Non-pigmented ciliary epithelial cell (primary cell): ENCODE results near the gene BMAL1.
A peak's percentile ranks its signal among the peaks of the same experiment; 100 is the strongest.

Source experiments
- DNase-seq: peaks from one replicate; pipeline ENCODE4 v3.0.0-alpha.2; 2010; ENCODE audit warnings: low read depth

BMAL1 gene

DNA sequence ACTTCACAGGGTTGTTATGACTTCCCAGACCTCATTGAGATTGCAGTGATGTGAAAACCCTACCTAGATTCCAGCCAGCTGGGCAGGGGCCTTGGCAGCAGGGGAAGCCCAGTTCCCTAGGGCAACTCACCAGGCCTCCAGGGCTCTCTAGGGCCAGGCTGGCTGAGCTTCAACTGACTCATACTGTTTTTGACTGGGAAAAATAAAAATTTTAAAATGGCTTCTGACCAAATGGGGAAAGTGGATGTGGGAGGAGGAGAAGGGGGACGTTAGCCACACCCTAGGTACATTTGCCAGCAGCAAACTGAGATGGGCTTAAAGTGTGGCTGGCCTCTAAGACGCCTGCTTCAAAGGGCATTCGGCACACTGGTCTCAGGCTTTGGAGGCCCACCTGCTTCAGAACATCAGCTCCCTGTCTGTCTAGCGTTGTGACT is 39.0 kb downstream of the BMAL1 start:
- DNase-seq = no peak

DNA sequence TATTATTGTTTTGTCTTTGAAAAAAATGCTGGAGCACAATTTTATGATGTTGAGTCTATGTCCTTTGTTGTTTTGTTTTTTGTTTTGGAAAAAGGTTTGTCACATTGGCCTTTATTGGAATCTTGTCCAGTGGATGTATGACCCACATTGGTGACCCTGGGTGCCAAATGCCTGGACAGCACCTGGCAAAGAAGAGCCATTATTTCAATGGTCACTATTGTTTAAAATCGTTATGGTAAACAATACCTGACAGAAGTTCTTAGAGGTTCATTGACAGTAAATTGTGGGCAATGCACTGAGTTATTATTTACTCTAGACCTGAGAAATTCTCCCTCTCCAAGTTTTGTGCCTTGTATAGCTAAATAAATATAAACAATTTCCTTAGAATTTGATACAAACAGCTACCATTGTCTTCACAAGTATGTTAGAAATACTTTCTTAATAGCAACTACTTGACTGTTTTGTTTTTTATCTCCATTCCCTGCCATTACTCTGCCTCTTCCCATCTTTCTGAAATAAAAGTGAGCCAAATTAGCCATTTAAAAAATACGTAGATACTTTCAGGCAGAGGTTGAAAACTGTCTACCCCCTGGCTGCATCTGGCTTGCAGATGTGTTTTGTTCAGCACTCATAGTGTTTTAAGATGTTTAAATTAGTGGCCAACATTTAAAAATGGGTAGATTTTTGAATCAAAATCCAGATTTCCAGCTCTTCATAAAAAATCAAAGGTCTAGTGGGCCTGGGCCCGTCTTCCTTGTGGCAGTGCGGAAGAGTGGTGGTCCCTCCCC is 39.9 kb downstream of the BMAL1 start:
- DNase-seq = no peak

DNA sequence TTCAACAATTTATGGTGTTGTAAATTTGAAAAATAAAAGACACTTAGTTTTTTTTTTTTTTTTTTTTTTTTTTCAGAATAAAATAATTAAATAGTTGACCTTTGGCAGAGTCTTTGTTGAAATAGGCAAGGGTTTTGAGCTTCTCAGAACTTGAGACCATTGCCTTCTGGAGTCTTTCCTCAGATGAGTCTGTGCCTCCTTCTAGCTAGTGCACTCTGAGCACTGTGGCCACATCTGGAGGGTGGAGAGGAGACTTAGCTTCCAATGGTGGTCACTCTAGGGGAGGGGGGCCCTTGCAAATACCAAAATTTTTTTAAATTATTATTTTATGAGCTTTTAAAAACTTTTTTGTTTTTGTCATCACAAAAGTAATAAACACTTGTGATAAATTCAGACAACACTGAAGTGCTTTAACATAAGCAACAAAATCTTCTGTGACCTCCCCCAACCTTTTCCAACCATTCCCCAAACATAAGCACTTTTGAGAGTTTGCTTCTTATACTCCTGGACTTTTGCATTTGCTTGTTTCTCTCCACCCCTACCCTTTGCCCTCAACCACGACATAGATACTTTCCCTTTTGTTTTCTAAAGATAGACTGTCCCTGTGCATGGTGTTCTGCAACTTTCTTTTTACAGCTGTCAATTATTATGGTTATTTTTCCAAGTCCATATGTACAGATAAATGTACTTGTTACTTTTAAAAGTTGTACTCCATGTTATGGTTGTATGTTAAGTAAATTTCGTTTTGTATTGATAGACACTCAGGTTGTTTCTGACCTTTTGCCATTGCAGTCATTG is 41.1 kb downstream of the BMAL1 start:
- no peak for DNase-seq

DNA sequence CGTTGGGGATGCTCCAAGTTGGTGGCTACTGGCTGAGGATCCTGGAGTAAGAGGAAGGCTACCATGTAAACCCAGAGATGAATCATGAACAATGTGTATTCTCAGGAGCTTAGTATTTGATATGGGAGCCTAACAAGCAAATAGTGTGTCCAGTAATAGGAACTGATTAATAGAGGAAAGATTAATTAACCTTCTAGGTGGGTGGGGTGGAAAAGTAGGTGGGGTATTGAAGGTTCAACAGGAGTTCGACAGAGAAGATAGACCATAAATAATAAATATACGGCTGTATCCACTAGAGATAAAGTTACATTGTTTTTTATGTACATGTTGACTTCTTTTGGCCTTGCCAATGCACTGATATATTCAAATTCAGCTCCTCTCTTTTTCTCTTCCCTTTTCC is 43.1 kb downstream of the BMAL1 start:
- no peak for DNase-seq

DNA sequence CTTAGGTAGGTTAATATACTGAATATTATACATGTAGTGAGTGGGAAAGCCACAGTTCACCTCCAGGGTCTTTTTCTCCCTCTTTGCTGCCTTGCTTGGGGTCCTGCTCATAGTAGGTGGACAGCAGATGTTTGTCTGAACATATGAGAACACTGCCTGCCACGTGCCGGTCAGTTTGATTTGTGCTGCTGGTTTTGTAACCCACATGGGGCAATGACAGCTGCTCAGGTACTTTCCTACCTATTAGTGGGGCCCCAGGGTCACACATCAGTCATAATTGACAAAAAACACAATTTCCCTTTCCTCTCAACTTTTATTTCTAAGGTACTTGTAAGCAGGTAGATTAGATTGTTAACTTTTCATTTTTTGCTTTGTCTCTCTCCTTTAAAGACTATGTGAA is 43.8 kb downstream of the BMAL1 start:
- DNase-seq = no peak

DNA sequence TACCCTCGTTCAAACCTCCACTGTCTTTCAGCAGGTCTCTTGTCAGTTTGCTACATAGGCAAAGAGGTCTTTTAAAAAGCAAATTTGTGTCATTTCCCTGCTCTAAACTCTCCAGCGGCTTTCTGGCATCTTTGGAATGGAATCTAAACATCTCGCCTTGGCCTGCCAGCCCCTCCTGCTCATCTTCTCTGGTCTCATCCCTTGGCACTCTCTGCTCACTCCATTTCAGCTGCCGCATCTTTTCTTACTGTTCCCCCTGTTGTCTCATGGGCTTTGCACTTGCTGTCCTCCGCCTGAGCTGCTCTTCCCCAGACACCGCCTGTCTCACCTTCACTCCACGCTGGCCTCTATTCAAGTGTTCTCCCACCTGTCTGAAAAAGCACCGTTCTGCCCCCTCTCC is 46.6 kb downstream of the BMAL1 start:
- no peak for DNase-seq

DNA sequence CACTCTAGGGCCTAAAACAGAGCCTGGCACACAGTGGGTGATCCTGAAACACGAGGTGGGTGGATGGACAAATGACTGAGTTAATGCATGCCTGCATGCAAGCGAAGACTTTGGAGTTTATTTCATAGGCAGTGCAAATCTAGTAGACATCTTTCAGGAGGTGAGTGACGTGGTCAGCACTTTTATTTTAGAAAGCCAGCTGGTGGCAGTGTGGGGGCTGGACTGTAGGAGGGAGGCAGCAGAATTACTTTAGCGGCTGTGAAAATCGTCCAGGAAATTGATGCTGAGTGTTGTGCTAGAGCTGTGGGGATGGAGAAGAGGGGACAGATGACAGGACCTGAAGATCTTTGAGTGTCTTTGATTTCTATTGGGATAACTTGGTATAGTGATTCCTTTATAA is 47.1 kb downstream of the BMAL1 start:
- no peak for DNase-seq

DNA sequence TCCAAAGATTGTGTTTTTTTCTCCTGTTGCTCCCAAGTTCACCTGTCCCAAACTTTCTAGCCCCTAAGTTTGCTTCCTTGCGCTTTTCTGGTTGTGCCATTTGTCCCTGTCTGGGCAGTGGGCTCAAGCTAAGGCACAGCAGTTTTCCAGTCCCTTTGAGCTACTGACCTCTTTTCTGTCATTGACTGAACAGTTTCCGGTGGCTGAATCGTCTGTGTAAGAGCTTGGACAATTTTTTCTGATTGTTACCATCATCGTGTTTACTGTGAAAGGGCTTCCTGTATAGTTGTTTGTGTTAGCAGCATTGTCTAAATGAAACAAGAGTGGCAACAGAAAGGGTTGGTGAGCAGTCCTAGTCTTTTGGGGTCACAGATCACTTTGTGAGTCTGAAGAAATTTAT is 49.8 kb downstream of the BMAL1 start:
- no peak for DNase-seq

DNA sequence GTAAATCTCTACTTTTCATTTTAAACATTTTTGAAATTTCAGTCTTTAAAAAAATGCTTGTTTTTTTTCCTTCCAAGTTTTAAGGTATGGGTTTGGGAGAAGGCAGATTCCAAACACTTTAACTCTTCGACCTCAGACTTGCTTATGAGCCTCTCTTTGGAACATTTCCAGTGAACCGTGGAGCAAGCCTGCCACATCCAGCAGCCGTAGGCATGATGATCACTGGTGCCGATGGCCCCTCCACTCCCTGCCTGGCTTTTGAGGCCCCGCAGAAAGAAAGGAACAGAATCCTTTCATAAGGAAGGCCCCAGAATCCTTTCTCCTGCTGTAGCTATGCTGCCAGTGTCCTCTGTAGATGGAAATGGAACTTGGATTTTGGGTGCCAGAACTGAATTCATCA is 50.7 kb downstream of the BMAL1 start:
- DNase-seq = no peak

DNA sequence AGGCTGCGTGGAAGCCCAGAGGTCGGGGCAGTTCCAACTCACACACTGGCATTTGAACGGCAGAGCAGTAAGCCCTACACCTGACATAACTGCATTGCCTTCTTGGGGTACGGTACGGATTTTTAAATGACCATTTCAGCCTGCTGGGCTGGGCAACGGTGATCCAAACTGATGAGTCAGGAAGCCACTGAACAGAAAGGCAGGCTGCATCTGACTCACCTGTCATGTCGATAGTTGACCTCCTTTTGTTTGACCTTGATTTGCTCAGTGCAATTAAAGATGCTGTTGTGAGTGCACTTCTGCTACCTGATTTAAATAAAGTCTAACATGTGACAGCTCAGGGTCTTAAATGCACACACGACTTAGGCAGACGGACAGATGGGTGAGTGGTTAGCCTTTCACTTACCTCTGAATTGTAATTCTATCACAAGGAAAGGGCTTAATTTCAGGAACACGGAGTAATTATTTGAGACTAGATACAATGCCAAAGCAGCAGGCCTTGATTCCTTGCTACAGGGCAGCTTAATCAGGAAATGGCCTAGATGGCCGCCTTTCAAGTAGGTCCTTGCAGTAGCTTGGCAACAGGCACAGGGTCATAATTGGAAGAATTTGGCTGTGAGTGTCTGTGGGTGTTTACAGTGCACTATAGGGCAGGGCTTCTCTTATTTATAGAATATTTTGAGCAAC is 52.2 kb downstream of the BMAL1 start:
- DNase-seq = no peak

DNA sequence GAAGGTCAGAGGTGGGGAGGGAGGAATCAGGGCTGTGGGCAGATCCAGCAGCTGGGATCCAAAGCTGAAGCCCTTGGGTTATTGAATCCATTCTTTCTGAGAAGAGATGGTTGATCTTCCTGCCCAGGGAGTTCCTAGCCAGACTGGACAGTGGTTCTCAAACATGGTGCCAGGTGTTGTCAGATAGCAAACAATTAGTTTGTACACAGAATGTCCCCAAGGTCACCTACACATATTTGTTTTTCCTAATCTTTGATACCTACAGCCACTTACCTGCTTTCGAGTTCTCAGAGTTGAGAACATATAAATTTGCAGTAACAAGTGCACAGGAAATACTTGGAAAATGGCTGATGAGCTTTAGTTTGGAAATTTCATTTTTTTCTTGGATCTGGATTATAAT is 54.5 kb downstream of the BMAL1 start:
- DNase-seq = no peak

DNA sequence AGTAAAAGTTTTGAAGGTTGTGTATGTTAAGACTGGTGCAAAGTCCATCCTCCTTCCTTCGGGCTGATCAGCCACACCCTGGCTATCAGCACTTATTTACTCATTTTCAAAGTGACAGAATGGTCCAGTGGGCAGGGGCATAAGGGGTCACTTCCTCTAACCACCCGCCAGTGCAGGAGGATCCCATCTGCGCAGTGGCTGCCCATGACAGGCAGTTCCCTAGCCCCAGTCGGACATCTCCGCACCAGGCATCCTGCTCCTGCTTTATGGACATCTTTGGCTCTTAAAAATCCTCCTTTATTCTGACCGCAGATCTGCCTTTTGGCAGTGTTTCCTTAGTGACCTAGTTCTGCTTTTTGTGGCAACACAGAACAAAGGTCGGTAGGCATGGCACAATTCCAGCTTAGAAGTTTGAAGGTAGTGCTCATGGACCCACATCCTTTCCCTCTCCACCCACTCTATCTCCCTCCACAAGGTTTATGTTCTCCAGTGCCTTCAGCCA is 55.9 kb downstream of the BMAL1 start:
- DNase-seq = no peak

DNA sequence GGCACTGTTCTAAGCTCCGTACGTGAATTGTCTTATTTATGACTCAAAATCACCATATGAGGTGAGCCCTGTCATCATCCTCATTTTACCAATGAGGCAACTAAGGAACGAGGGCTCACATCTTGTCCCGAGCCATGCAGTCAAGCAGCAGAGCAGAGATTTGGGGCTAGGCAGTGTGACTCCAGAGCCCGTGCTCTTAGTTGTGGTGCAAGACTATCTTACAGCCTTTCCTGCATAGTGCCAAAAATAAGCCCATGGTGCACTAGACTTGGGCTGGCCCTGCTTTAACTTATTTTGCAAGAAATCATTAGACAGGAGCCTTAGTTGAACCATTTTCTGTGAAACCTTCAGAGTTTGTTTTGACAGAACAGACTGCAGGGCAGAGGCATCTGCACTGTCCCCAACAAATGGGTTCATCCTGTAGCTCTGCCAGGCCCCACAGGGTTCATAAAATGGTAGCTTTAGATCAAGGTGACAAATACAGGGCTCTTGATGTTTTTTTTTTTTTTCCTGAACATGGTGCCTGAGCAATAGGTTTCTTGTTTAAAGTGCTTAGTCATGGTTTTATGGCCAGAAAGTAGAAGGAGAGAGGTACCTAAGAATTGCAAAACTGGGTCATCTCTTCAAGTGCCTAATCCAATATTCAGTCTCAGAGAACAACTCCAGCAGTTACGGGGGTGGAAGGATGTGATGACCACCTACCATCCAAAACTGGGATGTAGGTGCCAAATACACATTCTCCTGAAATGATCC is 56.6 kb downstream of the BMAL1 start:
- DNase-seq = no peak

DNA sequence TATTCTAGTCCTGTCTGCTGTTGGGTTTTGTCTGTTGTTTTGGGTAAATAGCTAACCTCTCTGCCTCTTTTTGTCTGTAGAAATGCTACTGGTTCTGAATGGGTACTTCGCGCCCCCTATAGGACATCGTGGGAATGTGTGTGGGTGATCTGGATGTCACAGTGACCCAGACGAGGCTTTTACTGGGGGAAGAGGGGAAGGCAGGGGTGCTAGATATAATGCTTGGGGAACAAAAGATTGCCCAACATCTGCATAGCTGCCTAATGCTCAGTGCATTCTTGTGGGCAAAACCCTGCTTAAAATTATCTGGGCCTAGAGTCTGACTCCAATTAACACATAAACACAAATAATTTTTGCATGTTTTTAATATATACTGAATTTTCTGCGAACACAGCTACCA is 57.7 kb downstream of the BMAL1 start:
- DNase-seq = no peak

DNA sequence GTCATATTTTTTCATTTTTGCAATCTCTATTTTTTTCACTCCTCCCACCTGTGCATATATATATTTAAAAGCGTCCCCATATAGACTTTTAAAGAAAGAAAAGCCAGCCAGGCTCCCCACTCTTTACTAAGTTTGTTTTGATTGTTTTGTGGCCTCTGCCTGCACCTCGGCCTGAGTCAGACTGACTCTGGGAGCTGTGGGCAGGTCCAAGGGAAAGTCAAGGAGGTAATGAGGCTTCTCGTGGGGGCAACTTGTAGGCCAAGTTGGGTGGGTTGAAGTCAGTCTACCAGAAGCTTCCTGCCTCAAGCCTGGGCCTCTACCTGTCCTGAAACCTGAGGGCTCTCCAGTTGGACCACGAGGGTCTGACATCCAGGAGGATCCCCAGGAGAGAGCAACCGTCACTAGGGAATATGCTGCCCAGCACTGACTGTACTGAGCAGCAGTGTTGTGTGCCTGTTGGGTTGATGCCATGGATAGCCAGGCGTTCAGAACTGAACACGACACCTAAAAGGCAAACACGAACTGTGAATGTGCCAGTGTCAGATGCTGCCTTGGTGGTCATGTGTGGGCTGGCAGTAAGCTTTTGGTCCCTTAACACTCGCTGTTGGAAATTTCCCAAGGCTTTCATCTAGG is 58.8 kb downstream of the BMAL1 start:
- DNase-seq = no peak

DNA sequence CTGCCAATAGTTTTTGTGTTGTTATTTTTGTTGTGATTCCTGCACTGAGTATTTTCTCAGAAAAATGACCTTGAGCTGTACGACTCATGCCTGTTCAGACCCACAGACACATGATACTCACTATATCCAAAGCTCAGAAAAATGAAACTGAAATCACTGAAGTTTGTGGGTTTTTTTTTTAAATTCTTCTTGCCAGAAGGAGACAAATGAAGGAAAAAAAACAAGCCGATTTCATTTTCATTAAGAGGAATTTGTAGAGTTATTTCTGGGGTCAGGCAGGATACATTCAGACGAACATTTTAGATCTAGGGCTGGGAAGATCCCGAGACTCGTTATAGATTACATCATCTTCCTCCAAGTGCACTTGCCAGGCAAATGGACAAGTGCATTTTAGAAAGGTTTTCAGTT is 60.4 kb downstream of the BMAL1 start:
- DNase-seq = peak; percentile 42

DNA sequence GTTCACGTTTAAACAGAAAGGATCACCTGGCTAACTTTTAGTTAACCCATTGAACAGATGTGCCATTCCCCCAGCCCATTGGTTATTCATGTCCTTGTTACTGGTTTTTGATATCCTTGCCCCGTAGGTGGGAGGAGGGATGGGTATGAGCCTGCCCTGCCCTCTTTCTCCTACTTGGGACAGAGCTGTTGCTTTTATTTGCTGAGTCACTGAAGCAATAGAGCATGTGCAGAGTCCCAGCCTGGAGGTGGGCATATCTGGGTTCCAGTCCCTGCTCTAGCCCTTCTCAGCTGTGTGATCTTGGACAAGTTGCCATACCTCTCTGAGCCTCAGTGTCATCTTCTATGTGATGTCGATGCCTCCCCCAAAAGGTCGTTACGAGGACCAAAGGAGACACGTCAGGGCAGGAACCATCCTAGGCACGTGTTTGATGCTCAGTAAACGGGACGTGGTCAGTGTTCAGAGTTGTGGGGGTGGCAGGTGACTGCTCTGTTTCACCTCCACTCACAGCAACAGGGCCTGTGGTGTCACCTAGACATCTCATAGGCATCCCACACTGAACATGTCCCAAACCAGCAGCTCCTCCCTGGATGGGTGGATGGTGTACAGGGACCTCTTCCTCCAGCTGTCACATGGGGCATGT is 61.0 kb downstream of the BMAL1 start:
- DNase-seq = no peak

DNA sequence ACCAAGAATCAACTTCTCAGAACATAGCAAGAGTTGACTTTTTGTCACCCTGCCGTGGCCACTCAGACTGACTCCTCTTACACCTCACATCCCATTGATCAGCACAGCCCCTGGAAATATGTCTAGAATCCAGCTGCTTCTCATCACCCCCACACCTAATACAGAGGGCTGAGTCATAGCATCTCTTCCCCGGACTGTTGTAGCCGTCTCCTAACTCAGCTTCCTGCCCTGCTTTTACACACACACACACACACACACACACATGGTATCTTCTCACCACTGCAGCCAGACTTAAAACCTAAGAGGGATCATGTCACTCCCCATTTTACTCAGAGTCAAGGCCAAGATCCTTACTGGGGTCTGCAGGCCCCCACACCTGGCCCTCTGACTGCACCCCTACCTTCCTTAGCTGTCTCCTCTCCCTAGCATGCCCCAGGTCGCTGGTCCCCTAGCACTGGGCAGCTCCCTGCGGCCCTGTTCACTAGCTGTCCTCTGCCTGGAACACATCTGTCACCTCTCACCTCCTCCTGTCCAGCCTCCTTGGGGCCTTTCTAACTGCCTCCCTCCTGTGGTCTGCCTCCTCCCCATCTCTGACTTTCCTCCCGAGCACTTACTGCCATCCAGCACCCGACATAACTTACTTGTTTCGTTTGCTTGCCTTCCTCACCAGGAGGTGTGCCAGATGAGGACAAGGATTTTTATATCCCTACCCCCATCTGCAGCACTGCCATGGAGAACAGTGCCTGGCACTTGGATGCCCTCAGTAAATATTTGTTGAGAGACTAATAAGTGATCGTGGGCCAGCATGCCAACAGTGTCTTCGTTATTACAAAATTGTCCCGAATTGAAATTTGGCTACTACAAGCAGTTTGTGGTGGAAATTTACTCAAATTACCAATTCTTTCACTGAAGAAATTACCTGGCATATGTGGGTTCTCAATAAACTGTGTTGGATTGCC is 61.9 kb downstream of the BMAL1 start:
- peak; percentile 92 for DNase-seq

DNA sequence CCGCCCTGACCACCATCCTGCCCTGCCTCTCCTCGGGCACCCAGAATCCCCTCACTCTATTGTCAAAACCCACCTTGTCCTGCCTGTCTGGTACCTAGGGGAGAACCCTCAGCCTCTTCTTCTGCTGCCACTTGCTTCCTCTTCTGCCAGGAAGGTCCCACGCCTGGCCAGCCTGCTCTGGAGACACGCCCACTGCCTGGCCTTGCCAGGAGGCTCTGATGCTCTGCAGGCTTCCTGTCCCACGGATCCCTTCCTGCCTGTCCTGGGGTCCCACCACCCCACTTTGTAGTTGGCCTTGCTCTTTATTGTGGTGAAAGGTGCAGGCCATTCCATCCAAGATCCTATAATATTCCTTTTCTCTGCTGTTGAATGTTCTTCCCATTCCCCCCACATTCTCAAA is 63.4 kb downstream of the BMAL1 start:
- no peak for DNase-seq

DNA sequence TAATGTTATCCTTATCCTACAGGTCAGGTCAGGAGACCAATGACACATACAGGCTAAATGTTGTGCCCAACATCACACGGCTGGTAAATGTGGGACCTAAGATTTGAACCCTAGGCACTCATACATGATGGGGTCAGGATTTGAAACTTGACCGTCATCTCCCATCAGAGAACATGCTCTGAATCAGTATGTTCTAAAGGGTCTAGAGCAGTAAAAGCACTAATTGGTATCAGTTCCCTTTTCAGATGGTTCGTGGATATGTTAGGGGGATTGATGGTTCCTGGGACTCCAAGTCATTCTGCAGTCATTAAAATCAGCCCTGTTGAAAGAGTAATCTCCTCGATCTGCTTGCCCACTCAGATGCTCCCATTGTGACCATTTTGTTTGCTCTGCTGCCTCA is 65.5 kb downstream of the BMAL1 start:
- no peak for DNase-seq
